ENCODE data around the gene TRPT1. TPM values are rescaled to one million over a fixed set of nuclear protein-coding genes. Genes with fewer than 3 reads are reported as not detected.

Gene TRPT1
- total RNA-seq, 1 donor from 2014 or later: 34.2 TPM

- Mint-ChIP-seq H3K4me1 (ENCODE audit: unreplicated experiment) (peaks cover 13% of the 10 kb centered on the region), H3K27me3 (no peaks in the 10 kb centered on the region), H3K4me3 (peak overlapping the region; percentile 80), H3K9me3 (no peaks in the 10 kb centered on the region), H3K27ac (no peak overlapping the region), H3K36me3 (no peaks in the 10 kb centered on the region)
- DNase-seq (ENCODE audit: extremely low spot score, unreplicated experiment): no peak
- no peak for TF ChIP-seq CTCF (conservative IDR thresholded peaks at IDR 0.05)
Measured at GRCh38 chr11:64231546-64231945, 5.6 kb upstream of the TRPT1 start.

- peaks cover 13% of the 10 kb centered on the region for H3K4me1 Mint-ChIP-seq (ENCODE audit: unreplicated experiment)
- no peaks in the 10 kb centered on the region for H3K27me3 Mint-ChIP-seq
- H3K27ac Mint-ChIP-seq: peak overlapping the region; percentile 78
Measured at GRCh38 chr11:64230985-64231365, 5.0 kb upstream of the TRPT1 start.

GRCh38 chr11:64230171-64230984 is 4.4 kb upstream of the TRPT1 start, which contains the start of gene DNAJC4:
Gene DNAJC4 (plus strand): TSS chr11:64230548. CDS start chr11:64230855, 307 bp downstream.
- no peaks in the 10 kb centered on the region for H3K36me3 Mint-ChIP-seq
- H3K4me3 Mint-ChIP-seq: peak within 1 kb of the TSS; percentile 91
- peak within 1 kb of the TSS; percentile 83 for H3K27ac Mint-ChIP-seq
- no peaks in the 10 kb centered on the region for H3K9me3 Mint-ChIP-seq
- H3K27me3 Mint-ChIP-seq: no peaks in the 10 kb centered on the region
- TF ChIP-seq CTCF (conservative IDR thresholded peaks at IDR 0.05): no peak
- peak; percentile 91 for DNase-seq (ENCODE audit: extremely low spot score, unreplicated experiment)
- H3K4me1 Mint-ChIP-seq (ENCODE audit: unreplicated experiment): peaks cover 11% of the 10 kb centered on the region

More at GRCh38 chr11:64230985-64231365, 5.0 kb upstream of the TRPT1 start:
- no peak for TF ChIP-seq CTCF (conservative IDR thresholded peaks at IDR 0.05)
- Mint-ChIP-seq H3K36me3 (no peaks in the 10 kb centered on the region), H3K4me3 (peak overlapping the region; percentile 91), H3K9me3 (no peaks in the 10 kb centered on the region)
- DNase-seq (ENCODE audit: extremely low spot score, unreplicated experiment): no peak

- Mint-ChIP-seq H3K27me3 (no peaks in the 10 kb centered on the region), H3K9me3 (no peaks in the 10 kb centered on the region), H3K36me3 (no peaks in the 10 kb centered on the region), H3K4me1 (ENCODE audit: unreplicated experiment) (peaks cover 12% of the 10 kb centered on the region), H3K27ac (peak overlapping the region; percentile 83), H3K4me3 (peak overlapping the region; percentile 91)
- DNase-seq (ENCODE audit: extremely low spot score, unreplicated experiment): no peak
- no peak for TF ChIP-seq CTCF (conservative IDR thresholded peaks at IDR 0.05)
Measured at GRCh38 chr11:64229744-64230170, 3.8 kb upstream of the TRPT1 start.

- H3K4me1 Mint-ChIP-seq (ENCODE audit: unreplicated experiment): peaks cover 12% of the 10 kb centered on the region
- H3K4me3 Mint-ChIP-seq: peak overlapping the region; percentile 91
- TF ChIP-seq CTCF (conservative IDR thresholded peaks at IDR 0.05): no peak
- H3K9me3 Mint-ChIP-seq: no peaks in the 10 kb centered on the region
- peak overlapping the region; percentile 83 for H3K27ac Mint-ChIP-seq
- no peaks in the 10 kb centered on the region for H3K27me3 Mint-ChIP-seq
- no peaks in the 10 kb centered on the region for H3K36me3 Mint-ChIP-seq
- no peak for DNase-seq (ENCODE audit: extremely low spot score, unreplicated experiment)
Measured at GRCh38 chr11:64229090-64229743, 3.2 kb upstream of the TRPT1 start.

Measured in type B pancreatic cell (in vitro differentiated cells).